NCI-H345 (cell line): ENCODE results near the gene MYLIP.
"Not testable (repeated sequence)": the region's sequence is repeated elsewhere in the genome, so short reads cannot be mapped to it uniquely, and the experiment has no call there.

Experiments
- DNase-seq: peaks from one replicate; lab custom pipeline; 2025; lab: John Stamatoyannopoulos, UW

MYLIP gene

GRCh38 chr6:16174416-16175078 is 45.7 kb downstream of the MYLIP start:
- no peak for DNase-seq

GRCh38 chr6:16176600-16176999 is 47.7 kb downstream of the MYLIP start:
- DNase-seq, result not testable (repeated sequence)

DNA sequence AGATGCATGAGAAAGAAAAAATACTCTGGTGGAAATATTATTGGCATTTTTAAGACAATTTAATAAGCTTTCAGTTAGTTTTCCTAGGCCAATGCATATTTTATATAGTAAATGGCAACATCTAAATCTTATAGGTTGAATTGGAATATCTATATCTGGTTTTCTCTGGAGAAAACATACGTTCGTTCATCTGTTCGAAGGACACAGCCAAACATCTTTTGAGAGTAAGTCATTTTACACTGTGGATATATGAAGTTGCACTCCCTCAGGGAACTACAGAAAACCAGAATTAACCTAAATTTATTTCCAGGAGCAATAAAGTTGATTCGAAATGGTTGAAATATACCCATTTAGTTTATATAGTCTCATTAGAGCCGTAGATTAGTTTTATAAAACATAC is 49.0 kb downstream of the MYLIP start:
- no peak for DNase-seq

GRCh38 chr6:16178351-16178750 is 49.5 kb downstream of the MYLIP start:
- no peak for DNase-seq

GRCh38 chr6:16179063-16179462 is 50.2 kb downstream of the MYLIP start:
- no peak for DNase-seq

GRCh38 chr6:16179970-16180431 is 51.1 kb downstream of the MYLIP start:
- DNase-seq, result no peak

DNA sequence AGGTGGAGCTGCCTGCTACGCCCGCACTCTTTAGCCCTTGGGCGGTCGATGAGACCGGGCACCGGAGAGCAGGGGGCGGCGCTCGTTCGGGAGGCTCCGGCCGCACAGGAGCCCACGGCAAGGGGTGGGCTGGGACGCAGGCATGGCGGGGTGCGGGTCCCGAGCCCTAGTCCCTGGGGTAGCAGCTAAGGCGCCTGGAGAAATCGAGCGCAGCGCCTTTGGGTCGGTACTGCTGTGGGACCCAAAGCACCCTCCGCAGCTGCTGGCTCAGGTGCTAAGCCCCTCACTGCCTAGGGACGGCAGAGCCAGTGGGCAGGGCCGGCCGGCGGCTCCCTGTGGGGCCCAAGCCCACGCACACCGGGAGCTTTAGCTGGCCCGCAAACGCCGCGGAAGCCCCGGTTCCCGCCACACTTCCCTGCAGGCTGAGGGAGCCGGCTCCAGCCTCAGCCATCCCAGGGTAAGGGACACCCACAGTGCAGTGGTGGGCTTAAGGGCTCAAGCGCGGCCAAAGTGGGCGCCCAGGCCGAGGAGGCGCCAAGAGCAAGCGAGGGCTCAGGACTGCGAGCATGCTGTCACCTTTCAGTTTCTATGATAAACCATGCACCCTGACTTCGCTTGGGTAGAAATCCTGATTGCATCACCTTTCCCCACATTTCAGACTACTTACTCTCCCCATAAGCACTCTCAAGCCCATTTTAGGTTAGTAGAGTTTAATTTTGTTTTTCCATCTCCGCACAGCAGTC is 52.0 kb downstream of the MYLIP start:
- DNase-seq, result no peak

DNA sequence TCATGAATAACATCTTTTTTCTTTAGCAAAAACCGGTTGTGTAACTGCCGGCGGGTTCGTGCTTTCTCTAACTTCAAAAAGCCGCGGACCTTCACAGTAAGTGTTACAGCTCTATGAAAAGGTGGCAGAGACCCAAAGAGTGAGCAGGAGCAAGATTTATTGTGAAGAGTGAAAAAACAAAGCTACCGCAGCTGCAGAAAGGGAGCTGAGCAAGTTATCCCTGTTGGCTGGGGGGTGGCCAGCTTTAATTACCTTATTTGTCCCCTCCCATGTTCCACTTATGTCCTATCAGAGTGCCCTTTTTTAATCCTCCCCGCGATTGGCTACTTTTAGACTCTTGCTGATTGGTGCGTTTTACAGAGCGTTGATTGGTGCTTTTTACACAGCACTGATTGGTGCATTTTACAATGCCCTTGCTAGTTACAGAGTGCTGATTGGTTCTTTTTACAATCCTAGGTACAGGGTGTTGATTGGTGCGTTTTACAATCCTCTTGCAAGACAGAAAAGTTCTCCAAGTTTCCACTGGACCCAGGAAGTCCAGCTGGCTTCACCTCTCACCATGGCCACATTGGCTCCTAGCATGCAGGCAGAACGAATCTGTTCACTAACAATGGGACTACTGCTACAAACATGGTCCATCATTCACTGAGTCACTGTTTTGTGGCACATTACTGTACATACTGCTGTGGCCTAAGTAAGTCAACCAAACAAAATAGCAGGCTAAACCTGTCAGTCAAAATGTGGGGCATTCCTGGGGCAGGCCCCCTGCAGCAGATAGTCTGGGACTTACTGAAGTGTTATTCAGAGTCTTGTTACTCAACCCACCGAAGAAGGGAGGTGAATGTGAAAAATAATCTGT is 52.8 kb downstream of the MYLIP start:
- DNase-seq, result no peak

DNA sequence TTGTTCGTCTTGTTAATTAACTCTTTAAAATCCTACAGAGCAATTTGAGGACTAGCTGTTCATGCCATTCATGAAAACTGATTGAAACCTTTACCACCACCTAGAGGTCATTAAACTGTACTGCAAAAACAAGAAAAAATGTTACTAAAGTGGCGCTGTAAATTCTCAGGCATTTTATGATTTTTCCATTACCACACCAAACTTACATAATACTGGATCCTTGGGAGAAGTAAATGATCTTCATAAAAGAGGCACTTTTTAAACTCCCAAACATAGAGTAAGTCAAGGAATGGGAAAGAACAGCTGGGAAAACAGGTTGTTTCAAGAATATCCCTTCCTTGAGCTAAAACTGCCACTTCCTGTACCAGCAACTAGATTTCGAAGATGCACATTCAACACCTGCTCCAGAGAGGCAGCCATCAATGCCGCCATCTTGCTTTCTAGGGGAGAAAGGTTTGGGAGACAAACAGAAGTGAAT is 54.3 kb downstream of the MYLIP start:
- no peak for DNase-seq

DNA sequence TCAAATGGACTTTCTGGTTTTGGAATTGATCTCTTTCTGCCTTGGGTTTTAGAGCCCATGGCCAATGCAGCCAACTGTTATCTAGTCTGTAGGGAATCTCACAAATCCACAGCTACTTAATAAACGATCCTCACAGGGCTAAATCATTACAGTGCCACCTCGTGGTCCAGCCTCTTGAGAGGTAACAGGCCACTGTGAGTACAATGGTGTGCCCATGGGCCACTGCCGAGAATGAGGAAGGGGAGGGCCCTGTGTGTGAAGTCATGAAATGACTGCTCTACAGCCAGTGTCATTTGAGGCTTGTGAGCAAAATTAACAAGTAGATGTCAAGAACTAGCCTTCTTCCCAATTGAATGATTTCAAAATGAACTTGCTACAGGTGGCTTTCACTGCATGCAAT is 55.2 kb downstream of the MYLIP start:
- no peak for DNase-seq

DNA sequence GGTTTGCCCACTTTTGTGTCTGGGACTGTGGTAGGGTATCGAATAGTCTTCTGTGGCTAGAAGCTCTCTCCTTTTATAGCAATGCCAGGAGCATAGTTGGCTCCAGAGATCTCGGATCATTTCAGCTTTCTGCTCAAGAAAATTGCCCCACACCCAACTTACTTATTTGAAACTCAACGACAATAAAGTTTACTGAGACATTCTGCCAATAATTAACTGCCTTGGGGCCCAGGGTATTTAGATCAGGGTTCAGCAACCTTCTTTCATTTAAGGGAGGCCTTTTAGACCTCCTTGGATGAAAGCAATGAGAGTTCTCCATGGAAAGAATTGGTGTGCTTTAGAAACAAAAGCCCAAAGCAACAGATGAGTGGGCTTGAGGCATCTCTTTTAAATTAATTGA is 55.7 kb downstream of the MYLIP start:
- no peak for DNase-seq

GRCh38 chr6:16187176-16187575 is 58.3 kb downstream of the MYLIP start:
- no peak for DNase-seq

- no peak for DNase-seq
Observed at GRCh38 chr6:16190214-16190613, 61.3 kb downstream of the MYLIP start.

DNA sequence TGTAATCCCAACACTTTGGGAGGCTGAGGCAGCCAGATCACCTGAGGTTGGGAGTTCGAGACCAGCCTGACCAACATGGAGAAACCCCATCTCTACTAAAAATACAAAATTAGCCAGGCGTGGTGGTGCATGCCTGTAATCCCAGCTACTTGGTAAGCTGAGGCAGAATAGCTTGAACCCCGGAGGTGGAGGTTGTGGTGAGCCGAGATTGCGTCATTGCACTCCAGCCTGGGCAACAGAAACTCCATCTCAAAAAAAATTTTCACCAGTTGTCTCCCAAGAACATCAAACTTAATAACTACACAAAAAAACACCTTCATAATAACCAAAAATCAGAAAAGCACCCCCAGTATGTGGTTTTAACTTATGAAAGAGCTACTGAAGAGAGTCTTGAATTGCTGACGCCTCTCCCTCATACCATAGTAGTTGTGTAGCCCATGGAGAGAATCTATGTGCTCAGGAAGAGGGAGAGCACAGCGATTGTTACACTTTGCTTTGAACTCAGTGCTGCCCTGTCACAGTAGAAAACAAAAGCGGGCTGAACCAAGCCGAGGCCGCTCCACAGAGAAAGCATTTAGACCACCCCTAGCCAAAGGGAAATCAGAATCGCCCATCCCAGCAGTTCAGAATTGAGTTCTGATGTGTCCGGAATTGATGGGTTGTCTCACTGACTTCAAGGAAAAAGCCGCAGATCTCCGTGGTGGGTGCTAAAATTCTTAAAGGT is 67.5 kb downstream of the MYLIP start:
- DNase-seq, result no peak

- no peak for DNase-seq
Observed at GRCh38 chr6:16196984-16197546, 68.2 kb downstream of the MYLIP start.
